ENCODE results near the gene CHST7.

DNA sequence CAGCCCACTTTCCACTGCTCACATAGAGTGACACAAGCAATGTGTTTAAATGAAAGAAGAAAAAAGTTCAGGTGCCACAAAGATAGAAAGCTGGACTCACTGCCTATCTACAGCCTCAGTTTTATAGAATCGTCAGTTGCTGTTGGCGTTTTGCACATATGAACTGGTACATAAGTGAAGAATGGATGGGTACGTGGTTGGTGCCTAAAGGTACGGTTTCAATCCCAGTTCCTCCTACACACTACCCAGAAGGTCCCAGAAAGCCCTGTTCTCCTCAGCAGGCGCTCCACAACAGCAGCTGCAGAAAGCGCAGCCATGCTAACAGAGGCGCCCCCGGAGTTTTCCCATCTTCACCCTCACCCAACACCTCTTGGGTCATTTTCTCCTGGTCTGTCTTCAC, 23.6 kb downstream of the CHST7 start:
- no peak for TF ChIP-seq CTCF (IDR thresholded peaks at IDR 0.05; ENCODE audit: insufficient read depth, low read length)
- TF ChIP-seq SPI1 (IDR thresholded peaks at IDR 0.05; ENCODE audit: borderline replicate concordance, low read depth): no peak
- TF ChIP-seq POLR2AphosphoS5 (IDR thresholded peaks at IDR 0.05; ENCODE audit: low read depth): no peak
- TF ChIP-seq, protein P1, sequence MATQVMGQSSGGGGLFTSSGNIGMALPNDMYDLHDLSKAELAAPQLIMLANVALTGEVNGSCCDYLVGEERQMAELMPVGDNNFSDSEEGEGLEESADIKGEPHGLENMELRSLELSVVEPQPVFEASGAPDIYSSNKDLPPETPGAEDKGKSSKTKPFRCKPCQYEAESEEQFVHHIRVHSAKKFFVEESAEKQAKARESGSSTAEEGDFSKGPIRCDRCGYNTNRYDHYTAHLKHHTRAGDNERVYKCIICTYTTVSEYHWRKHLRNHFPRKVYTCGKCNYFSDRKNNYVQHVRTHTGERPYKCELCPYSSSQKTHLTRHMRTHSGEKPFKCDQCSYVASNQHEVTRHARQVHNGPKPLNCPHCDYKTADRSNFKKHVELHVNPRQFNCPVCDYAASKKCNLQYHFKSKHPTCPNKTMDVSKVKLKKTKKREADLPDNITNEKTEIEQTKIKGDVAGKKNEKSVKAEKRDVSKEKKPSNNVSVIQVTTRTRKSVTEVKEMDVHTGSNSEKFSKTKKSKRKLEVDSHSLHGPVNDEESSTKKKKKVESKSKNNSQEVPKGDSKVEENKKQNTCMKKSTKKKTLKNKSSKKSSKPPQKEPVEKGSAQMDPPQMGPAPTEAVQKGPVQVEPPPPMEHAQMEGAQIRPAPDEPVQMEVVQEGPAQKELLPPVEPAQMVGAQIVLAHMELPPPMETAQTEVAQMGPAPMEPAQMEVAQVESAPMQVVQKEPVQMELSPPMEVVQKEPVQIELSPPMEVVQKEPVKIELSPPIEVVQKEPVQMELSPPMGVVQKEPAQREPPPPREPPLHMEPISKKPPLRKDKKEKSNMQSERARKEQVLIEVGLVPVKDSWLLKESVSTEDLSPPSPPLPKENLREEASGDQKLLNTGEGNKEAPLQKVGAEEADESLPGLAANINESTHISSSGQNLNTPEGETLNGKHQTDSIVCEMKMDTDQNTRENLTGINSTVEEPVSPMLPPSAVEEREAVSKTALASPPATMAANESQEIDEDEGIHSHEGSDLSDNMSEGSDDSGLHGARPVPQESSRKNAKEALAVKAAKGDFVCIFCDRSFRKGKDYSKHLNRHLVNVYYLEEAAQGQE (IDR thresholded peaks at IDR 0.05; ENCODE audit: insufficient replicate concordance, low read depth): no peak

All from HL-60 (cell line).